HG03558 (cell line): Measurements from ENCODE around the gene FEZ2.
A peak's percentile ranks its signal among the peaks of the same experiment; 100 is the strongest.
"Not testable (repeated sequence)": the region's sequence is repeated elsewhere in the genome, so short reads cannot be mapped to it uniquely, and the experiment has no call there.

ENCODE experiments used
- ATAC-seq: cut with Tn5 transposase; IDR thresholded peaks from one replicate; pipeline ENCODE4 v1.9.1; 2021; ENCODE audit warnings: moderate number of reproducible peaks; ENCODE audit not compliant: unreplicated experiment; ENCODE audit errors: extremely low read depth

The FEZ2 gene

GRCh38 chr2:36597532-36598377 lies at the start of gene FEZ2:
TSS of gene FEZ2 (minus strand) at chr2:36598168. CDS start at chr2:36598142, 26 bp downstream.
- ATAC-seq: peak; percentile 98

DNA sequence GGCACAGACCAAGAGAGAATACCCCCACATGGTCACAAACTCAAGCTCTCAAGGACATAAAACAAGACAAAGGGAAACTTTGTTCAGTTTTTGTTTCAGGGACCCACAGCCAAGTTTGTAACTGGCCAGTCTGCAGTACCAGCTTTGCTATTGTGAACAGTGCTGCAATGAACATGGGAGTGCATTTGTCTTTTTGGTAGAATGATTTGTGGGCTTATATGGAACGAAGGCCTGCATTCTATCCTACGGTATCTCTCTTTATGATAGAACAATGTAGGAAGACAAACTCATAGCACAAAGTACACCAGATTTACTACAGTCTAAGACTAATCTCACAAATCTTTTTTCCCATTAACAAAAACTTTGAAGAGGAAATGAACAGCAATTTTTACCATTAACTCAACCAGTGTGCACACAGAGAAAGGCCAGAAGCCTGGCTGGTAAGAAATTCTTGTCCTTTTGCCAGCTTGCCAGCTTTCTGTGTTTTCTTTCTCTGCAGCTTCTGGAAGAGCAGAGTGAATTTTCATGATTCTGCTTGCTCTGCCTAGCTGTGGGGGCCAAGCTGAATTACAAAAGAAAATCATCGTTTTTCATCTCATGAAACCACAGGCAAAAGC lies 37.1 kb upstream of the FEZ2 start:
- no peak for ATAC-seq

DNA sequence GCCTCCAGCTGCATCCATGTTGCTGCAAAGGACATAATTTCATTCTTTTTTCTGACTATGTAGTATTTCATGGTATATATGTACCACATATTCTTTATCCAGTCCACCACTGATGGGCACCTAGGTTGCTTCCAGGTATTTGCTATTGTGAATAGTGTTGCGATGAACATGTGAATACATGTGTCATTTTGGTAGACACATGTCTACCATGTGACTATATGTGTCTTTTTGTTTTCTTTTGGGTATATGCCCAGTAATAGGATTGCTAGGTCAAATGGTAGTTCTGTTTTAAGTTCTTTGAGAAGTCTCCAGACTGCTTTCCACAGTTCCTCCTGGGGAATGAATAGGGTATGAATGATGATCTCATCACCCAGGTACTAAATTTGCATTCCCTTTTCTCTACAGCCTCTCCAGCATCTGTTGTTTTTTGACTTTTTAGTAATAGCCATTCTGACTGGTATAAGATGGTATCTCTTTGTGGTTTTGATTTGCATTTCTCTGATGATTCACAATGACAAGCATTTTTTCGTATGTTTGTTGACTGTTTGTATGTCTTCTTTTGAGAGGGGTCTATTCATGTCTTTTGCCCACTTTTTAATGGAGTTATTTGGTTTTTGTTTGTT lies 35.6 kb upstream of the FEZ2 start:
- no peak for ATAC-seq

DNA sequence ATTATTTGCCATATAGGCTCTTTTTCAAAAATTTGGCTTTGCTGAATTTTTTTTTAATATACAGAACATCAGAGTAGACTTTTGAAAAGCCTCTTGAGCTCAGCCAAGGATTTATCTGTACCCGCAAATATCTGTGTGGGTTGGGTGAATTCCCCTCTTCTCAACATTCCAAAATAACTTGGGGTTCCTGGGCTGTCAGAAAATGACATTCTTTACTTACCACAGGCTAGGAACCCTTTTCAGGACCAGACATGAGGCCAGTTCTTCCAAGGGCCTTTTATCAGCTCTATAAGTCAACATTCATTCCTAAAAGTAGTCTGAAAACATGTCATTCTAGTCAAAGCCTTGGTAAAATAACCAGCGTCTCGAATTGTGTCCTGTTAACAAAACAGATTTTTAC lies 28.8 kb upstream of the FEZ2 start:
- no peak for ATAC-seq

GRCh38 chr2:36626071-36626470 lies 28.1 kb upstream of the FEZ2 start:
- no peak for ATAC-seq

GRCh38 chr2:36625304-36625703 lies 27.3 kb upstream of the FEZ2 start:
- ATAC-seq: no peak

DNA sequence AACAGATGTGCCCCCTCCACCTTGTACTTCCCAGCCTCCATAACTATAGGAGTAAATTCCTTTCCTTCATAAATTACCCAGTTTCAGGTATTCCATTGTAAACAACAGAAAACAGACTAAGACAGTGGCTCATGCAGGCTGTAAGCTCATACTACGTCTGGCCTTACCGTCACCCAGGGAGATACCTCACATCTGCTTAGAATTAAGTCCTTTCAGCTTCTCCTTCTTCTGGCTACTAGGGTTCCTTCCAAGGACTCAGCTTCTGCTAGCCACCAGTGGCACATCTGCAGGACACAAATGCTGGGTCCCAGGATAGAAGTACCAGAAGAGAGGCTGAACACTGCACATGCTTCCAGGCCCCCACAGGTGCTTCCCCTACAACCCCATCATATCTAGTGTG lies 22.4 kb upstream of the FEZ2 start:
- ATAC-seq: no peak

GRCh38 chr2:36618381-36618780 lies 20.4 kb upstream of the FEZ2 start:
- peak; percentile 94 for ATAC-seq

DNA sequence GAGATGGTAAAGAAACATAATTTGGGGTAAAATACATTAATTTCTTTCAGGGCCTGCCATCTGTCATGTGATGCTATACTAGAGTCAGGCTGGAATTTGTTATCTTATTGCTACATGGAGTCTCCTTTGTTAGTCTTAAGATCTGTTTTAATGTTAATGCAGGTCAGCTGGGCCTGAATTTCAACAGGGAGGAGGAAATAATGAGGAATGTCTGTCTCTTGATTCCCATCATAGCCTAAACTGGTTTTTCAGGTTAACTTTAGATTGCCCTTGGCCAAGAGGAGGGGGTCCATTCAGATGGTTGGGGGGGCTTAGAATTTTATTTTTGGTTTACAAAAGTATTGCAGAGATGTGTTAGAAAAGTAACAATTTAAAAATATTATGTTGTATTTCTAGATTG lies 19.0 kb upstream of the FEZ2 start:
- ATAC-seq: no peak

- no peak for ATAC-seq
Measured at GRCh38 chr2:36615222-36615621, 17.3 kb upstream of the FEZ2 start.

DNA sequence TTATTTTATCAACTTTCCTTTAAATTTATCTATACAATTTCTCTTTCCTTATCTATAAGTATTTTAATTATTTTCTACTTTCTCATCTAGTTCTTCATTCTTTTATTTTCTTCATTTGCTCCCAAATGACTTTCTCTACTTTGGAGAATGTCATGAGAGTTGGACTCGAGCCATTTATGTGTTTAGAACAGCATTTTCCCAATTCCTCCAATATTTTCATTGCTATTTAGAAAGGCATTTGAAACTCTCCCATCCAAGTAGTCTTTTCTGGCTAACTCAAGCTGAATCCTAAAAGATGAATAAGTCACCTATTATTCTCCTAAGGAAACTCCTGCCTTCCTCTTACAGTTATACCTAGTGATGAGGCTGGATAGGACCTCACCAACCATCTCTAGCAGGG lies 15.8 kb upstream of the FEZ2 start:
- ATAC-seq: no peak

DNA sequence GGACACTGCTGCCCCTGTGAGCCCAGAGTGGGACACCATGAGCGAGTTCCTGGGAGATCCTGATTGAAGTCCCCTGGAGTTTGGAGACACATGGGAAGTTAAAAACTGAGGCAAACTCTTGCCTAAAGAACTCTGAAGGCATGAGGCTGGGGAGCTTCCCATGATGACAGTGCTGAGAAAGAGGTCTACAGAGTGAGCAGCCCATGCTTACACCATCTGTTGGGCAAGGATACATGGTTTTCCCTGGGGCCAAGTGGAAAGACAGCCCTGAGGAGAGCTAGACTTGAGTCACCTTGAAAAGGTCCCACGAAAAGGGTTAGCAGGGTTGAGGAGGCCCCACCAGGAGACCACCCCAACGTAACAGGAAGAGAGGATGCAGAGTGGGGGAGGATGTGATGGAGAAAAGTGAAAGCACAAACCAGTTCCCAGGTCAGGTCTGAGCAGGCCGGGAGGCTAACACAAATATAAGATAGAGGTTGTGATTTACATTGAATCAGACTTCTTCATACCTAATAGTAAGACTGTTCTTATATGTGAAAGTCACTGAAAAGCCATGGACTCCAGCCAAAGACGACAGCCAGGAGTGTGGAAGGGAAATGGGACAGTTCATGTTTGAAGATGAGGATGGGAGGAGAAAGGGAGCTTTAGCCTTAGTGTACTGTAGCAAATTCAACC lies 13.5 kb upstream of the FEZ2 start:
- no peak for ATAC-seq

GRCh38 chr2:36609507-36609906 lies 11.5 kb upstream of the FEZ2 start:
- no peak for ATAC-seq

DNA sequence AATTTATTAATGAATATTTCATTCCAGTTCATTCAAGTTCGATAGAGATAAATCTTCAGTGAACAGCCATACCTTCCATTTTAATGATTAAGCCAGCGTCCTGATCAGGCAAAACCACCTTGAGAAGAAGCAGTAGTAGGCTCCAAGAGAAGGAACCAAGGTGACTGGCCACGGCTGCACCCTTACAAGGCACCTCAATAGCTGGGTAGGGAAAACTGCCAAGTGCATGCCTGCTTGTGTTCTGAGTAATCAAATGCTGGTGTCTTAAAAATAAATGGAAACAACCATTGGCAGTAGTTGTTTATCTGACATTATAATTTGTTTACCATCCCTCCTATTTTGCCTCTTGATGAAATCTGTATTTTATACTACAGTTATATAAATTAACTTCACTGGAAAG lies 10.0 kb upstream of the FEZ2 start:
- no peak for ATAC-seq

DNA sequence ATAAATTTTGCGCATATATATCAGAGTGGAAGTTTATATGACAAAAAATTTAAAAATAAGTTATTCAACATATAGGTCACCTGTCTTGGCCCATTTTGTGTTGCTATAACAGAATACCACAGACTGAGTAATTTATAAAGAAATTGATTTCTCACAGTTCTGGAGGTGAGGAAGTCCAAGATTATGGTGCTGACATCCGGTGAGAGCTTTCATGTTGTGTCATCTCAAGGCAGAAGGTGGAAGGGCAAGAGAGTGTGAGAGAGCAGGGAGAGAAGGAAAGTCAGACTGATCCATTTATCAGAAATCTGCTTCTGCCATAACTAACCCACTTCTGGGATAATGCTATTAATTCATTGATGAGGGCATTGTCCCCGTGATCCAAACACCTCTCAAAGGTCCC lies 9.0 kb upstream of the FEZ2 start:
- no peak for ATAC-seq

- no peak for ATAC-seq
Measured at GRCh38 chr2:36605273-36605672, 7.3 kb upstream of the FEZ2 start.

DNA sequence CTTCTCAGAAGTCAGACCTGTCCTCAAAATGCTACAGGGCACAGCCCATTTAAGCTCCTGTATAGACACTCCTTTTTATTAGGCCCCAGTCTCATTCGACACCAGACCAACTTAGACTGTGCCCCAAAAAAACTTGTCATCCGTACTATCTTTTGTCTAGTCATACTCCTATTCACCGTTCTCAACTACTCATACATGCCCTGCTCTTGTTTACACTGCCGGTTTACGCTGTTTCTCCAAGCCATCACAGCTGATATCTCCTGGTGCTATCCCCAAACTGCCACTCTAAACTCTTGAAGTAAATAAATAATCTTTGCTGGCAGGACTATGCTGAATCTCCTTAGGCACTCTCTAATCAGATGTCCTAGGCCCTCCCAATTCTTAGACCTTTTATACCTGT lies 5.7 kb upstream of the FEZ2 start:
- ATAC-seq: not testable (repeated sequence)

GRCh38 chr2:36597003-36597531 lies 901 bp downstream of the FEZ2 start:
- no peak for ATAC-seq

GRCh38 chr2:36596397-36596796 lies 1.6 kb downstream of the FEZ2 start:
- ATAC-seq: no peak

- ATAC-seq: no peak
Measured at GRCh38 chr2:36594849-36595248, 3.1 kb downstream of the FEZ2 start.

DNA sequence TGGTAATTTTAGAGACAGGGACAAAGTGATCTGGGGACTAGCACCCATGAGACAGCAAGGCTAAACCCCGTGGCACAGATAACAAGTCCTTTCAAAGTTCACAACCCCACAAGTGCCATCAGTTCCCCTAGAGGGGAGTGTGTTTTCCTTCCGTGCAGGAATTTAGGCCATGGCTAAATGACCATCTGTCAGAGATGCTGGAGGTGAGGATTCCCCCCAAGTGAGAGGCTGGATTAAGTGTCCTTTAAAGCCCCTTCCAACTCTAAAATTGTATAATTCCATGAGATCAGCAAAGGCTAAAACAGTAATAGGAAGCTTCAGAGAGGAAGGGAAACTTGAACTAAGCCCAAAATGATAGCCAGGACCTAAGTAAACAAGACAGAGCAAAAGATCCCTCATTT lies 8.7 kb downstream of the FEZ2 start:
- no peak for ATAC-seq
